ENCODE measurements around the gene YPEL5.
A peak's percentile ranks its signal among the peaks of the same experiment; 100 is the strongest.
"Not testable (repeated sequence)": the region's sequence is repeated elsewhere in the genome, so short reads cannot be mapped to it uniquely, and the experiment has no call there.

YPEL5 gene

DNA sequence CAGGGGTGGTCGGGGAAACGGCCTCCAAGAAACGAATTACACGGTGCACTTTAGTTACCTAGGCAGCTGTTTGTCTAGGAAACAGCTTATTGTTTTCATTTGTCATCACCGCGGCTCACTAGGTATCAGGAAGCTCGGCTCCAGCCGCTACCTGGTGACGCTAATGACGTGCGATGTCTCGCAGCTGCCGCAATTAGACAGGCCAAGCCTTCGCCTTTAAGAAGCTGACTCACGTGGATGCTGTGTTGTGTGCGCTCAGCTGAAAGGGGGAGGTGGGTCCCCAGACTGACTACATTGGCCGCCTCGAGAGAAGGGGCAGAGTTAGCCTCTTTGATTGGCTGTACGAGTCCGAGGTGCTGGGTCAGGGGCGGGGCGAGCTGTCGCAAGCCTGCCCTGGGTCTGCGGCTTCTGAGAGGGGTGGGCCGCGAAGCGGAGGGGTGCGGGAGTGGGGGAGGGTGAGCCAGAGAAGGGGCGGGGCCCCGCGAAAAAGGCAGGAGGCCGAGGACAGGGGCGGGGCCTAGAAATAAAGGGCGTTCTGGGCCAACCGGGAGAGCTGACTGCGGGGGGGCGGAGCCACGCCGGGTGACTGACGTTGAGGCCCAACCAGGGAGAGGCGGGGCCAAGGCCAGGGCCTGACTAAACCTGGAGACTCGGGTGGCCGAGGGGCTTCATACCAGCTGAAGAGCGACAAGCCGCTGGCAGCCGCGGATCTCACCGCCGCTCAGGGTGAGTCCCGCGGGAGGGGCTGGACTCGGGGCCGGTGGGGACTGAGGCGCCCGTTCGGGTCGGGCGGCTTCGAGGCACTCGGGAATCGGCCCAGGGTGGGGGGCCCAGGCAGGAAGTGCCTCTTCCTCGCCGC, at the start of gene YPEL5:
TSS of gene YPEL5 (plus strand) at position 671 of the 859 bp plus-strand sequence. CDS start 9,645 bp downstream, outside the sequence.
- DNase-seq = peak; percentile 100

DNA sequence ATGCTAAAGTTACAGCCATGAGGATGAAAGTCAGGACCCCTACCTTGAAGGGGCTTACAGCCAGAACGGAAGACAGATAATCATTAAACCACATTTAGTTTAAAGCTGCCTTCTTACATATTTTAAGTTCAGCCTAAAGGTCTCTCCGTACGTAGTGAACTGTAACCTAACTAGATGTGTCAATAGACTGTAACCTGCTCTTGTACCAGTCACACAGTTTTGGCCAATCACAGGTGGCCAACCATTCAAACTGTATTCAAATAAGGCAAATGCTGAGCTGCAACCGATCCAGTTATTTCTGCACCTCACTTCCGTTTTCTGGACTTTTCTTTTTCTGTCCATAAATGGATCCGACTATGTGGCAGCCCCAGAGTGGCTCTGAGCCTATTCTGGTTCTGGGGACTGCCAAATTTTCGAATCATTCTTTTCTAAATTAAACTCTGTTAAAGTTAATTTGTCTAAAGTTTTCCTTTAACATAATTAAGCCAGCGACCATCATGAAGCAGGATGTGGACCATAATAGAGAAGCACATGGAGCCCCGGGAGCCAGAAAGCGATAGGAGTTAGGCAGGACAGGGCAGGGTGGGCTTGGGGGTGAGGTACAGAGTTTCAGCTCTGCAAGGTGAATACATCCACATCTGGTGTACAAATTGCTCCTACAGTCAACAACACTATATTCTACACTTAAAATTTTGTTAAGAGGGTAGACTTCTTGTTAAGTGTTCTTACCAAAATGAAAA, 48.4 kb upstream of the YPEL5 start:
- DNase-seq = no peak

GRCh38 chr2:30099366-30099765, 47.4 kb upstream of the YPEL5 start:
- not testable (repeated sequence) for DNase-seq

- not testable (repeated sequence) for DNase-seq
Measured at GRCh38 chr2:30100691-30101090, 46.1 kb upstream of the YPEL5 start.

DNA sequence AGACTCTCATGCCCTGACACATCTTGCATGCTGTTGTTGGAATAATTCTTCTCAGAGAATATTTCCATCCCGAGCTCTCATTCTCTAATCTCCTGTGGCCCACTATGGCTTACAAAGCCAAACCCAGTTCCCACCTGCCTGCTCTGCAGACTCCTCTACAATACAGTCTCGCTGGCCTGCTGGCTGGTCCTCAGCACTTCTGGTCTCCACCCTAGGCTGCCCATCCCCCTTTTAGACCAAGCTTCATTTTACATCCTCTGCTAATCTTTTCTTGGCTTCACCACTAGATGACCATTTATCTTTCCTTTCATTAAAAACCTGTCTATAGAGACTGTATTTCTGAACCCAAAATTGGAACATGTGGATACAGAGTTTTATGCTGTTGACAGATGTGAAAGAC, 42.5 kb upstream of the YPEL5 start:
- DNase-seq = no peak

DNA sequence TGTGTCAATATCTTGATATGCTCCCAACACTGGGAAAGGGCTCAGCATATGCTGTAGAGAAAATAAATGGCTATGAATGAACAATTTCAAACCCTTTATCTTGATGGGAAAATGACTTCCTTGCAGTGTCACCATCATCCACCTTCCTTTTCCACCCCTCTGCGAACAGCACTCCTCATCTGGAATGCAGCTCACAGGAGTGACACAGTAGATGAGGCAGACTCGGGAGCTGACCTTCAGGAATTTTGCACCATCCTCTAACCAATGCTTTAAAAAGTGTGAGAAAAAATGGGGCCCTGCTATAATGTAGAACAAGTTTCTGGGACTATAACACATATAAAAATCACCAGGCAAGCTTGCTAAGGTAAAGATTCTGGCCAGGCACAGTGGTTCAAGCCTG, 41.3 kb upstream of the YPEL5 start:
- DNase-seq = no peak

DNA sequence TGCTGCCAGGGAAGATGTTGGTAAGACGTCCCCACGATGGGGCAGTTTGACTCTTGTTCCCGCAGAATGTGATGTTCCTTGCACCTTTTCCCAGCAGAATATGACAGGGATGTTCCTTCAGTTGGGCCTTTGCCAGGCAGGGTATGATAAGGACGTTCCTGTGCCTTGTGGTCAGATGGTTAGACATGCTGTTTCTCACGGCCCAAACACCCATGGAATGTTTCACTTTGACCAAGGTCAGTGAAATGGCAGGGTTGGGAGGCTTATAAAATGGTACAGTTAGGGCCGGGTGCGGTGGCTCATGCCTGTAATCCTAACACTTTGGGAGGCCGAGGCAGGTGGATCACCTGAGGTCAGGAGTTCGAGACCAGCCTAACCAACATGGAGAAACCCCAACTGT, 40.3 kb upstream of the YPEL5 start:
- no peak for DNase-seq

DNA sequence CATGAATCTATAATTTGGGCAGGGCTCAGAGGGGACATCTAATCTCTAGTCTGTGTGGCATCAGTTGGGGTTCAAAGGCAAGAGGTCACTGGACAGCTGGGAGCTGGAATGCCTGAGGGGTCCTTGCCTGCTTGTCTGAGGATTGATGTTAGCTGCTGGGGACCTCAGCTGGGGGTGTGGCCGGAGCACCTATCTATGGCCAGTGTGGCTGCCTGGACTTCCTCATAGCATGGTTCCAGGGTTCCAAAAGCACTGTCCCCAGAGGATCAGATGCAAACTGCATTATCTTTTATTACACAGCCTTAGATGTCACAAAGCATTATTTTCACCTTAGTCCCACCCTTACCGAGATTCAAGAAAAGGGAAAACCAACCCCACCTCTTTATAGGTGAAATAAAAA, 38.6 kb upstream of the YPEL5 start:
- no peak for DNase-seq

GRCh38 chr2:30108851-30109250, 38.0 kb upstream of the YPEL5 start:
- DNase-seq = no peak

- DNase-seq = no peak
Measured at GRCh38 chr2:30109856-30110255, 37.0 kb upstream of the YPEL5 start.

- DNase-seq = no peak
Measured at GRCh38 chr2:30110773-30111172, 36.0 kb upstream of the YPEL5 start.

DNA sequence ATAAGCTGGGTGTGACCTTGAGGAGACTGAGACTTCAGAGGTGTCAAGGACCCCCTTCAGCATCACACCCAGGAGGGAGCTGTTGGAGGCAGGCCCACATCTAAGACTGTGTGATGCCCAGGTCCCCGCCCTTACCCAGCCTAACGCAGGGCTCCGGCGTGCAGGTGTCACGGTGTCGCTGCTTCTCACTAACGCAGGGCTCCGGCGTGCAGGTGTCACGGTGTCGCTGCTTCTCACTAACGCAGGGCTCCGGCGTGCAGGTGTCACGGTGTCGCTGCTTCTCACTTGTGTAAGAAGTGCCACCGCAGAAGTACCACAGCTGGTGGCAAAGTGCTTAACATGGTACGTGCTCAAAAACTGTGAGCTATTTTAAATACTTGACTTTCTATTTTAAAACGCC, 35.6 kb upstream of the YPEL5 start:
- DNase-seq = not testable (repeated sequence)

- no peak for DNase-seq
Measured at GRCh38 chr2:30112561-30112960, 34.2 kb upstream of the YPEL5 start.

DNA sequence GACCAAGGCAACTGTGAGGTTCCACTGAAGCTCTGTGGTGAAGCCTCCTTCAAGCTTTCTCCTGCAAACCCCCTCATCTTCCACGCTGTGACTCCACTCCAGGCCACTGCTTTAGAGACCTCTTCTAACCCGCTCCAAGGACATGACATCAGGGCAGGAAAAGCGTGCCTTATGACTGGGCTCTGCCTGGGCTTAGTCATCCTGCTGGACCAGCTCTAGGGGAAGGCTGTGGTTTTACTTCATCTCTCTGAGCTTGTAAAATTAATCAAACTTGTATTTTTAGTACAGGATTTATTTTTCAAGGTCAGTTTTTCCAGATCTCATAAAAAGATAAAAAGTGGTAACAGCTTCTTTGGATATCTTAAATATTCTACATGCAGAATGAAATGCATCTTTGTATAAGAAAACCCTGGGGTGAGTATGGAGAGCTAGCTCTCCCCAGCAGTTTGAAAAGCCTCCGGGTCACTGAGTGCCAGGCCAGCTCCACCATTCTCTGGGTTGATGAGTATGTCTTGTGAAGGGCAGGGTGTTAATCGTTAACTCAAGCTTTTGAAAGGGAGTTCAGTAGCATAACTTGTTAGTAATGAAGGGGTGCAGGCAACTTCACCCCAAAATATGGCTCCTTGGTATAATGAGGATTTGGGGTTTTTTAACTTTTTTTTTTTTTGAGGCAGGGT, 33.1 kb upstream of the YPEL5 start:
- no peak for DNase-seq

GRCh38 chr2:30115141-30115980, 31.4 kb upstream of the YPEL5 start:
- peak; percentile 34 for DNase-seq

GRCh38 chr2:30115981-30116285, 30.9 kb upstream of the YPEL5 start:
- DNase-seq = no peak

DNA sequence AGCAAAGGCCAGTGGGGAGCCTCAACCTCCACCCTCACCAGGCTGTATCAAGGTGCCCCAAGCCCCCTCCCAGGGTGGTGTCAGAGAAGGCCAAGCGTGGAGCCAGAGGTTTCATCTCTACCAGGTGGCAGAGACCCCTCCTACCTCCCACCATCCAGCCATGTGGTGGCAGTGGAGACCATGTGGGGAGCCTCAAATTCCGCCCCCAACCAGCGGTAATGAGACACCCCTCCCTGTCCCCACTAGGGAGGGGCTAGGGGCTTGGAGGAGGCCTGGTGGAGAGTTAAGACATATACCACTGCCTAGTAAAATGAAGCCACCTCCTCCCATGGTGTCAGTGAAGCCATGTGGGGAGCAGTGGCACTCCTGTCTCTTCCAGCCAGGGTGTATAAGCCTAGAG, 24.4 kb upstream of the YPEL5 start:
- no peak for DNase-seq

GRCh38 chr2:30127016-30127893, 19.6 kb upstream of the YPEL5 start:
- no peak for DNase-seq

DNA sequence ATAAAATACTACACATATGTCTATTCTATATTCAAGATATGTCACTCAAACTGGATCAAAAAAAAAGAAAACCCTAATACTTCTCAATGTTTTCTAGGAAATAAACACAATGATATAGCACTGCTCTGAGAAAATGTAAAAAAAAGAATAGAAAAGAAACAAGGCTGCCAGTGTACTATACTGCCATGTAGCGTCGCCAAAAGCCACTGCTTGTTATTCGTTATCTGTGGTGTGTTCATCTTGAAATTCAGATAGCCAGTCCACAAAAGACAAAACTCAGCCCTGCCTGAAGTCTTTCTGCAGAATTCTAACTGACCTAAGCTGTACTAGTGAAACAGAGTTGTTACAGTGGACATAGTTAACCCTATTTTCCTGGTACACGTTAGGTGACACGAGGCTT, 12.2 kb upstream of the YPEL5 start:
- DNase-seq = no peak

GRCh38 chr2:30135541-30135940, 11.3 kb upstream of the YPEL5 start:
- no peak for DNase-seq

- no peak for DNase-seq
Measured at GRCh38 chr2:30136764-30137444, 9.9 kb upstream of the YPEL5 start.
